ENCODE results near the gene NRP1.
A peak's percentile ranks its signal among the peaks of the same experiment; 100 is the strongest.

The NRP1 gene

GRCh38 chr10:33376476-33376875, 42.0 kb upstream of the NRP1 start:
- no peak overlapping the region for H3K4me3 ChIP-seq
- DNase-seq (ENCODE audit: low spot score) = no peak
- TF ChIP-seq CTCF (IDR thresholded peaks at IDR 0.05) = no peak
- H3K27ac ChIP-seq = no peak overlapping the region

GRCh38 chr10:33373263-33373662, 38.8 kb upstream of the NRP1 start:
- TF ChIP-seq CTCF (IDR thresholded peaks at IDR 0.05) = no peak
- no peak overlapping the region for H3K4me3 ChIP-seq
- H3K27ac ChIP-seq = no peak overlapping the region
- no peak for DNase-seq (ENCODE audit: low spot score)

- TF ChIP-seq CTCF (IDR thresholded peaks at IDR 0.05) = no peak
- no peak overlapping the region for H3K4me3 ChIP-seq
- DNase-seq (ENCODE audit: low spot score) = no peak
- H3K27ac ChIP-seq = no peak overlapping the region
Measured at GRCh38 chr10:33371234-33371633, 36.8 kb upstream of the NRP1 start.

DNA sequence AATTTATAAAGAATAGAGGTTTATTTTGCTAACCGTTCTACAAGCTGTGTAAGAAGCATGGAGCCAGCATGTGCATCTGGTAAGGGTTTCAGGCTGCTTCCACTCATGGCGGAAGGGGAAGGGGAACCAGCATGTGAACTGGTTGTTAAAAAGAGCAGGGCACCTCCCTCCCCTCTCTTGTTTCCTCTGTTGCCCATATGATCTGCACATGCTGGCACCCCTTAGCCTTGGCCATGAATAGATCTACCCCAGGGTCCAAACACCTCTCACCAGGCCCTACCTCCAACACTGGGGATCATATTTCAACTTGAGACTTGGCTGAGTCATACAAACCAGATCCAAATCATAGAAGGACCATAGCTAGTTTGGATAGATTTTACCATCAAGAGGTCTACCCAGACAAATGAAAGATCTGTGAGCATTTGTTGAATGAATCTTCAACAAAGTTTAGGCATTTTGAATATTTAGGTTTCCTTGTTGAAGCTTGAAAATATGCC, 36.0 kb upstream of the NRP1 start:
- Histone ChIP-seq H3K4me3 (no peak overlapping the region), H3K27ac (no peak overlapping the region)
- no peak for TF ChIP-seq CTCF (IDR thresholded peaks at IDR 0.05)
- no peak for DNase-seq (ENCODE audit: low spot score)

DNA sequence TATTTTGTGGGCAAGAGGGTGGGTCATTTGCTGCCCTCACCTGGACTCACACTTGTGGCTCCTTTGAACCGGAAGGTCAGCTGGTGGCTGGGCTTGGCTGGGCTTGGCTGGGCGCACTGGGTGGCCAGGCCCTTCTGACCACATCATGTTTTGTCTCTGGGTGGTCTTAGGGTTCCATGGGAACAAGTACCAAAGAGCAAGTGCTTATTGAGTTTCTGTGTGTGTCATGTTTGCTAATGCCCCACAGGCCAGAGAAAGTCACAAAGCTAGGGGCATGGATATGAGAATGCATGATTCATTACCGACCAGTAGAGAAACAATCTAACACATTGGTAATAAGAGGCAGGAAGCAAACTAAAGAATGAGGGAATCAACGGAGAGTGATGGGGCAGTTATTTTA, 33.6 kb upstream of the NRP1 start:
- no peak for DNase-seq (ENCODE audit: low spot score)
- no peak overlapping the region for H3K4me3 ChIP-seq
- H3K27ac ChIP-seq = no peak overlapping the region
- no peak for TF ChIP-seq CTCF (IDR thresholded peaks at IDR 0.05)

DNA sequence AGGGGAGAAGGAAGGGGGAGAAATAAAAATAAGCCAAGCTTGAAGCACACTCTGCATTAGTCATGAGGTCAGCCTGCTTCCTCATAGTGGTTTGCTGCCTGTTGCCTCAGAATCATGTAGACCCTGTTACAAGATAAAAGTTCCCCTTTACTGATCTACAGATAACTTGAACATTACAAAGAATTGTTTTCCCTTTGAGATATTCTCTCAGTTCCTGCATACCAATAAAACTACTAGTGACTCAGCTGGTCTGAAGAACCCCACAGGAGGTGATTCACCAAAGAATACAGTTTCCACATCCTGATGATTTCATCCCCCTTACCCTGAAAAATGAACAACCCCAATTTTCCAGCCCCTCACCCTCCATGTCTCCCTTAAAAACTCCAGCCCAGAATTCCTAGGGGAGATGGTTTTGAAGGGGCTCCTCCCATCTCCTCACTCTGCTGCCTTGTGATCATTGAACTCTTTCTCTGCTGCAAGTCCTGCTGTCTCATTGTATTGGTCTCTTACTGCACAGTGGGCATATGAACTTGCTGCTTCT, 31.5 kb upstream of the NRP1 start:
- DNase-seq (ENCODE audit: low spot score) = no peak
- no peak for TF ChIP-seq CTCF (IDR thresholded peaks at IDR 0.05)
- Histone ChIP-seq H3K4me3 (no peak overlapping the region), H3K27ac (no peak overlapping the region)

DNA sequence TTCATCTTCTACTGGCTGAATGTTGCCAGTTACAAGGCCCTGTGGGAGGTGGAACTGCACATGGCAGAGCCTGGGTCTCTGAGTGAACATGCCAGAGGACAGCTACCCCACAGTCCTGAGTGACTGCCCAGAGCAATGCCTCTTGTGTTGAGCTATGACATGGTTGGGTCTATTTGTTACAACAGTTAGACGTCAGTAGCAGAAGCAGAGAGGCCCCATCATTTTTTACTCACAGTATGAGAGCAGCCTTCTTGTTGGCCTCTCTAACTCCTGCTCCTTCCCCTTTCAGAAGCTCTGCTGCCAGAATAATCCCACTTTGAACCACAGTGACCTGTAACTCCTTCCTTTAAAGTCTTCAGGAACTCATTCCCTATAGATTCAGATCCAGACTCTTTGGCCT, 30.8 kb upstream of the NRP1 start:
- Histone ChIP-seq H3K27ac (peak overlapping the region in 1 of 2 donors; percentile 28), H3K4me3 (no peak overlapping the region)
- TF ChIP-seq CTCF (IDR thresholded peaks at IDR 0.05) = no peak
- no peak for DNase-seq (ENCODE audit: low spot score)
